ENCODE data around the gene CDKN1A.

CDKN1A gene

DNA sequence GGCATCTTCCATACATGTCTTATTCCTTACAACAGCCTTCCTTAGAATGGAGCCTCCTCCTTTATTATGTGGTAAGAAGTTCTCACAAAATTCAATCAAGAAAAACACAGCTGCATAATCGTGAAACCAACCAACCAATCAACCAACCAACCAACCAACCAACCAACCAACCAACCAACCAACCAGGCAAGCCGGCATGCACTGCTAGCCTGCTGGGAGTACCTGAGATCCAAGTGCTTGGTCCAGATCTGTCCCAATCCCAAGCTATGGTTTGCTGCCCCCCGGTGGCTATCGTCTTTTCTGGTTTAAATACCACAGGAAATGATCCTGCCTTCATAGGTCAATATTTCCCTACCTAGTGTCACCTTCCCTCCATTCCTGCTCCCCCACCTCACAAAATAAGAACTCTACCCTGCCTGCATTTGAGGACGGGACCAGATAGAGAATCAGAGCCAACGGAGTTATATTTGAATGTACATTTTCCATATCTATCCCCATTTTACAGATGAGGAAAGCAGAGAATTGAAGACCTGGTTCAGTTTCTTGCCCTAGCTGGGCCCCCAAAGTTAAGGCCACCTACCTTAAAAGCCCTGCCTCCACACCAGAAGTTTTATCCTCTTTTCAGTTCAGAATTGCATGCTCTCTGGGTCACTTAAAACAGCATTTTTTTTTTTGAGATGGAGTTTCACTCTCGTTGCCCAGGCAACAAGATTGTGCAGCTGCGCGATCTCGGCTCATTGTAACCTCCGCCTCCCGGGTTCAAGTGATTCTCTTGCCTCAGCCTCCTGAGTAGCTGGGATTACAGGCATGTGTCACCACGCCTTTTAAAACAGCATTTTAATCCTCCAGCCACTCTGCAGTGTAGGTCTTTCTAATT lies 46.2 kb downstream of the CDKN1A start:
- Histone ChIP-seq H3K79me2 (ENCODE audit: insufficient read depth, low read depth) (no peaks in the 10 kb centered on the region), H3K4me1 (ENCODE audit: low read depth, poor library complexity, severe bottlenecking) (peaks cover 7% of the 10 kb centered on the region), H4K20me1 (ENCODE audit: insufficient read depth) (no peaks in the 10 kb centered on the region), H3K36me3 (ENCODE audit: insufficient read depth) (no peaks in the 10 kb centered on the region), H3K27ac (no peak overlapping the region), H3K4me2 (no peak overlapping the region), H3K27me3 (ENCODE audit: insufficient read depth, low read depth) (no peaks in the 10 kb centered on the region), H2AFZ (ENCODE audit: low read depth) (no peak overlapping the region), H3K4me3 (IDR thresholded peaks at IDR 0.05; ENCODE audit: insufficient read depth, low read depth, low read length) (no peak overlapping the region), H3K9ac (no peak overlapping the region)
- peak; percentile 40; the same call in 1 of the 2 replicates for TF ChIP-seq CTCF (conservative IDR thresholded peaks at IDR 0.05; ENCODE audit: low read depth, low read length)

GRCh38 chr6:36725581-36725980 lies 47.1 kb downstream of the CDKN1A start:
- Histone ChIP-seq H3K9ac (no peak overlapping the region), H3K27me3 (ENCODE audit: insufficient read depth, low read depth) (no peaks in the 10 kb centered on the region), H3K4me3 (IDR thresholded peaks at IDR 0.05; ENCODE audit: insufficient read depth, low read depth, low read length) (no peak overlapping the region), H3K4me1 (ENCODE audit: low read depth, poor library complexity, severe bottlenecking) (peaks cover 7% of the 10 kb centered on the region), H3K27ac (no peak overlapping the region), H4K20me1 (ENCODE audit: insufficient read depth) (no peaks in the 10 kb centered on the region), H2AFZ (ENCODE audit: low read depth) (no peak overlapping the region), H3K79me2 (ENCODE audit: insufficient read depth, low read depth) (no peaks in the 10 kb centered on the region), H3K36me3 (ENCODE audit: insufficient read depth) (no peaks in the 10 kb centered on the region), H3K4me2 (no peak overlapping the region)
- TF ChIP-seq CTCF (conservative IDR thresholded peaks at IDR 0.05; ENCODE audit: low read depth, low read length): no peak

GRCh38 chr6:36727505-36728021 lies 49.0 kb downstream of the CDKN1A start:
- Histone ChIP-seq H3K4me1 (ENCODE audit: low read depth, poor library complexity, severe bottlenecking) (peaks cover 7% of the 10 kb centered on the region), H3K9ac (no peak overlapping the region), H3K4me2 (no peak overlapping the region), H4K20me1 (ENCODE audit: insufficient read depth) (no peaks in the 10 kb centered on the region), H2AFZ (ENCODE audit: low read depth) (no peak overlapping the region), H3K27me3 (ENCODE audit: insufficient read depth, low read depth) (no peaks in the 10 kb centered on the region), H3K79me2 (ENCODE audit: insufficient read depth, low read depth) (no peaks in the 10 kb centered on the region), H3K27ac (no peak overlapping the region), H3K4me3 (IDR thresholded peaks at IDR 0.05; ENCODE audit: insufficient read depth, low read depth, low read length) (no peak overlapping the region), H3K36me3 (ENCODE audit: insufficient read depth) (no peaks in the 10 kb centered on the region)
- no peak for TF ChIP-seq CTCF (conservative IDR thresholded peaks at IDR 0.05; ENCODE audit: low read depth, low read length)

- Histone ChIP-seq H3K79me2 (ENCODE audit: insufficient read depth, low read depth) (no peaks in the 10 kb centered on the region), H3K27me3 (ENCODE audit: insufficient read depth, low read depth) (no peaks in the 10 kb centered on the region), H2AFZ (ENCODE audit: low read depth) (no peak overlapping the region), H3K4me2 (no peak overlapping the region), H3K4me1 (ENCODE audit: low read depth, poor library complexity, severe bottlenecking) (peaks cover 7% of the 10 kb centered on the region), H4K20me1 (ENCODE audit: insufficient read depth) (no peaks in the 10 kb centered on the region), H3K4me3 (IDR thresholded peaks at IDR 0.05; ENCODE audit: insufficient read depth, low read depth, low read length) (no peak overlapping the region), H3K9ac (no peak overlapping the region), H3K36me3 (ENCODE audit: insufficient read depth) (no peaks in the 10 kb centered on the region), H3K27ac (no peak overlapping the region)
- no peak for TF ChIP-seq CTCF (conservative IDR thresholded peaks at IDR 0.05; ENCODE audit: low read depth, low read length)
These were observed 50.0 kb downstream of the CDKN1A start for GRCh38 chr6:36728289-36729160.
